HepG2 (cell line): ENCODE data around the gene DICER1.

ENCODE experiments used
- E2F1 ChIP-seq: sonication (generic); formaldehyde crosslinking; IDR thresholded peaks from 2 replicates; pipeline ENCODE4 v1.5.0; 2020; ENCODE audit warnings: missing genetic modification reagents
- JUN ChIP-seq: sonication (generic); formaldehyde crosslinking; IDR thresholded peaks from 2 replicates; pipeline ENCODE4 v1.4.0; 2020; ENCODE audit warnings: mild to moderate bottlenecking, missing genetic modification reagents
- MAFK ChIP-seq, 2 experiments: IDR thresholded peaks in 1 of 2; conservative IDR thresholded peaks in 1 of 2; 2 replicates each; pipeline ENCODE4 v1.6.1; 2011; ENCODE audit warnings: improper control_type of control experiment in 2 of 2, low read length in 2 of 2
- MYC ChIP-seq: sonication (generic); formaldehyde crosslinking; IDR thresholded peaks from 2 replicates; pipeline ENCODE4 v1.9.0; 2021; ENCODE audit warnings: missing genetic modification reagents, borderline replicate concordance
- NFIC ChIP-seq: IDR thresholded peaks from 2 replicates; pipeline ENCODE4 v1.6.1; 2012; ENCODE audit warnings: mild to moderate bottlenecking, low read length, inconsistent platforms
- NR2F6 ChIP-seq, 2 experiments: IDR thresholded peaks; 2 replicates each; pipeline ENCODE4 v1.6.1; 2016; ENCODE audit warnings: antibody characterized with exemption in 1 of 2, mild to moderate bottlenecking in 1 of 2
- SMC3 ChIP-seq: IDR thresholded peaks from 2 replicates; pipeline ENCODE4 v1.6.1; 2011; ENCODE audit warnings: low read length, improper control_type of control experiment
- SP1 ChIP-seq, 2 experiments: fragments of 450-650 bp in 1 of 2; sonication (generic) in 1 of 2; formaldehyde crosslinking in 1 of 2; IDR thresholded peaks; 2 replicates each; pipeline versions ENCODE4 v1.4.0 to v1.6.1; 2016 to 2020; ENCODE audit warnings: missing genetic modification reagents in 1 of 2
- TOE1 ChIP-seq: sonication (generic); formaldehyde crosslinking; IDR thresholded peaks from 2 replicates; pipeline ENCODE4 v1.4.0; 2020; ENCODE audit warnings: mild to moderate bottlenecking, missing genetic modification reagents
- ZNF563 ChIP-seq: sonication (generic); formaldehyde crosslinking; IDR thresholded peaks from 2 replicates; pipeline ENCODE4 v1.8.0; 2022; ENCODE audit warnings: mild to moderate bottlenecking, moderate library complexity, missing genetic modification reagents
- ZSCAN29 ChIP-seq: sonication (generic); formaldehyde crosslinking; conservative IDR thresholded peaks from 2 replicates; pipeline ENCODE4 v1.4.0; 2020; ENCODE audit warnings: mild to moderate bottlenecking, missing genetic modification reagents
- TF ChIP-seq, protein P1 (sequence below): sonication (generic); formaldehyde crosslinking; IDR thresholded peaks from 2 replicates; pipeline ENCODE4 v1.5.0; 2020; ENCODE audit warnings: mild to moderate bottlenecking, missing genetic modification reagents, moderate library complexity

- TF ChIP-seq, protein P1, sequence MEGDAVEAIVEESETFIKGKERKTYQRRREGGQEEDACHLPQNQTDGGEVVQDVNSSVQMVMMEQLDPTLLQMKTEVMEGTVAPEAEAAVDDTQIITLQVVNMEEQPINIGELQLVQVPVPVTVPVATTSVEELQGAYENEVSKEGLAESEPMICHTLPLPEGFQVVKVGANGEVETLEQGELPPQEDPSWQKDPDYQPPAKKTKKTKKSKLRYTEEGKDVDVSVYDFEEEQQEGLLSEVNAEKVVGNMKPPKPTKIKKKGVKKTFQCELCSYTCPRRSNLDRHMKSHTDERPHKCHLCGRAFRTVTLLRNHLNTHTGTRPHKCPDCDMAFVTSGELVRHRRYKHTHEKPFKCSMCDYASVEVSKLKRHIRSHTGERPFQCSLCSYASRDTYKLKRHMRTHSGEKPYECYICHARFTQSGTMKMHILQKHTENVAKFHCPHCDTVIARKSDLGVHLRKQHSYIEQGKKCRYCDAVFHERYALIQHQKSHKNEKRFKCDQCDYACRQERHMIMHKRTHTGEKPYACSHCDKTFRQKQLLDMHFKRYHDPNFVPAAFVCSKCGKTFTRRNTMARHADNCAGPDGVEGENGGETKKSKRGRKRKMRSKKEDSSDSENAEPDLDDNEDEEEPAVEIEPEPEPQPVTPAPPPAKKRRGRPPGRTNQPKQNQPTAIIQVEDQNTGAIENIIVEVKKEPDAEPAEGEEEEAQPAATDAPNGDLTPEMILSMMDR (CRISPR knock-in tag): no peak
- TF ChIP-seq SMC3: no peak
- TF ChIP-seq TOE1: no peak
- no peak for TF ChIP-seq E2F1 (CRISPR knock-in tag)
- no peak for TF ChIP-seq JUN (CRISPR knock-in tag)
- TF ChIP-seq MYC (CRISPR knock-in tag): no peak
- no peak for TF ChIP-seq MAFK (conservative IDR thresholded peaks at IDR 0.05 in 1 of 2, IDR thresholded peaks at IDR 0.05 in 1 of 2; ENCODE audit: low read length in 2 of 2)
- no peak for TF ChIP-seq SP1 (IDR thresholded peaks at IDR 0.05)
- no peak for TF ChIP-seq SP1 (CRISPR knock-in tag; IDR thresholded peaks at IDR 0.05)
- TF ChIP-seq ZNF563 (CRISPR knock-in tag): no peak
- TF ChIP-seq ZSCAN29 (CRISPR knock-in tag): no peak
- TF ChIP-seq NR2F6 (IDR thresholded peaks at IDR 0.05): no peak
- no peak for TF ChIP-seq NR2F6 (CRISPR knock-in tag; IDR thresholded peaks at IDR 0.05)
- TF ChIP-seq NFIC: no peak
Measured at GRCh38 chr14:95144849-95145248, 12.5 kb downstream of the DICER1 start.
